CD4-positive, alpha-beta T cell treated with Interleukin-15 for 1 hour (primary cell): ENCODE results near the gene SMOC2.

Source experiments
- DNase-seq: peaks from one replicate; pipeline ENCODE4 v3.0.0-alpha.2; 2020

The SMOC2 gene

DNA sequence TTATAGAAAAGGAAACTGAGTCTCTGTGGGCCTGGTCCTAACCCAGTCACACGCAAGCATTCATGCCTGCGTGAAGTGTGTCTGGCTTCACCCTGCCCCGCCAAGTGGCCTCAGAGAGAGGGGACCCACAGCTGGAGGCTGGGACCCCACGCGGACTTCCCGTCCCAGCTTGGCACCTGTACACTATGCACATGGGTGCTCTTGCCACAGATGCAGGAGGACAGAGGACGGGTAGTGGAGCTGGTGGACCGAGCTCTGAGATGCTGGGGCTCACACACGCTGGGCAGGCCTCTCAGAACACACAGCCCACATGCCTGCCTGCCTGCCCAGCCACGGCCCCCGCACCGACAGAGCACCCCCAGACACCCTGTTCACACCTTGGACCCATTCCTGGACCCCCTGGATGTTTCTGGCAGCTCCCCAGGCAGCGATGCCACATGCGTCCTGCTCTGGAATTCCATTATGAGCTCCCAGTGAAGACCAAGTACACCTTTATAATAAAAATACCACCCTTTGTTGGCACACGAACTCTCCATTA lies 24.9 kb upstream of the SMOC2 start:
- DNase-seq: no peak

DNA sequence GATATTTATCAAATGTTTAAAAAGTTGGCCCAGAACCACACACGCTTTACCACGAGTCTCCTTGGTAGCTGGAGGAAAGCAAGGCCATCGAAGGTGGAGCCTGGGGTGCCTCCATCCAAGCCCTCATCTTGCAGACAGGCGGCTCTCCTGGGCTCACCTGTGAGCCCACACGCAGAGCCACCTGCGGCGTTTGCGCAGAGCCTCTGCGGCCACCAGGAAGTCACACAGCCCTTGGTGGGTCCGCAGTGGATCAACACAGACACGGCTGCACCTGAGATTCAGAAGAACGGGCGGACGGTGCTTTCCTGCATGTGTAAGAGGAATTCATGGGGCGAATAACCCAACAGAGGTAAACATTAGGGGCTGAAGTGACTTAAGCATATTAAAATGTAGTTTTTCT lies 24.5 kb upstream of the SMOC2 start:
- DNase-seq: no peak

DNA sequence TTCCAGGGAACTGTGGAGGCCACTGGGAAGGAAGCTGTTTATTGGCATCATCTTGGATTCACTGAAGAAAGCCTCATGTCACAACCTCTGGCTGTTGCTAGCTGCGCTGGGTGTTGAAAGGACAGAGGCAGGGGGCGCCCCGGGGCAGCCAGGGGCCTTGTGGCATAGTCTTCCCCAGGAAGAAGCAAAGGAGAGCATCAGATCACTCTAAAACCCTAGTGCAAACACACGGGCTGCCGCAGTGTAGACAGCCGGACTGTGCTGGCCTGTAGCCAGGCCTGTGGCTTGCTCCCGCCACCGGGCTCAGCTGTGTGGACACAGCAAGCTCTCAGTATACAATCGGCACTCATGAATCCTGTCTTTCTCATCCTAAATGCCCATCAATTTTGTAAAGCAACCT lies 23.8 kb upstream of the SMOC2 start:
- no peak for DNase-seq

DNA sequence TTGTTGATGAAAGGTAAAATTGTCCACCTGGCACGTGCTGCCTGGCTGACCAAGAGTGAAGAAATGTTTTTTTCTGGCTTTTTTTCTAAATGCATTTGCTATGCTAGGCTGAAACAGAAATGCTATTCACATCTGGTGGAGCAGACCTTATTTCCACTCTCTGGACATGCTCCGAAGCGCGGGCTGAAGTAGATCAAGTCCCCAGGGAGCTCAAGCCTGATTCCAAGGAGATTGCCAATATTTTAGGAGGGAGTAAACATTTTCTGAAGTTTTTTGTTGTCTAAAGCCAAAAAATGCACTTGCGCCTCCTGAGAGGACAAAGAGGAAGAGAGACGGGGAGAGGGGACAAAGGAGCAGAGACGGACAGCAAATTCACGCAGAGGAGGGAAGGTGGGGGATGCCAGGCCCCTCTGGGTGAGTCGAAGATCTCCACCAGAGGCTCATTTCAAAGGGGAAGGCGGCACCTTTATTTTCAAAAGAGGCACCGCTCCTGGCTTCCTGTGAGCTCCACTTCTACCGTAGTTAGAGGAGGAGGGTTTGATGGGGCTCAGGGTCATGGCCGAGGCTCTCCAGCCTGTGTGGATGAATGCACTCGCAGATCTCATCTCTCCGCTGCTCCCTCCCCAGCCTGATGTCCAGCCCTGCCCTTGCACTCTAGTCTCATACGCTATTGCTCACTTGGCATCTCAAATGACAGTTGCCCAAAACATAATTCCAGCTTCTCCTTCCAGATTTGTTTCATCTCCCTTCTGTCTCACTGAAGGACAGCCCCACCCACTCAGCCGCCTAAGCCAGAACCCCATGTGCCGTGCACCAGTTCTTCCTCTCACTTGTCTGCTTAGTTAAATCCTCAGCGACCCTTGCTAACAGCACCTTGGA lies 23.1 kb upstream of the SMOC2 start:
- DNase-seq: no peak

DNA sequence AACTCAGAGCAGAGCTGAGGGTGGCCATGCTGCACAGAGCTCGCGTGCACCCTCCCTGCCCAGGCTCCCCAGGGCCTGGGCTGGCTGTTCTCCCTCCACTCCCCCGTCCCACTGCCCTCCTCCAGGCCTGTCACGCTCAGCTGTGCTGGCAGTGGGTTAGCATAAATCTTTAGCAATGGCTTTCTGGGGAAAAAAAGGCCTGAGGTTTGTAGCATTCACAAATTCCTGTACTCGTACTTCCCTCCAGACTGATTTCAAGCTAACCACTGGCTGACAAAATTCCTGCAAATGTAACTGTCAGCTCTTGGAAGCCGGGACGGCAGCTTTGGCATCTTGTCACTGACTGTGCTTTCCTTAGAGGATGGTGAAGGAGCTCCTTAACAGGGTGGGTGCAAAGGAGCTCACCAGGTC lies 22.3 kb upstream of the SMOC2 start:
- no peak for DNase-seq

DNA sequence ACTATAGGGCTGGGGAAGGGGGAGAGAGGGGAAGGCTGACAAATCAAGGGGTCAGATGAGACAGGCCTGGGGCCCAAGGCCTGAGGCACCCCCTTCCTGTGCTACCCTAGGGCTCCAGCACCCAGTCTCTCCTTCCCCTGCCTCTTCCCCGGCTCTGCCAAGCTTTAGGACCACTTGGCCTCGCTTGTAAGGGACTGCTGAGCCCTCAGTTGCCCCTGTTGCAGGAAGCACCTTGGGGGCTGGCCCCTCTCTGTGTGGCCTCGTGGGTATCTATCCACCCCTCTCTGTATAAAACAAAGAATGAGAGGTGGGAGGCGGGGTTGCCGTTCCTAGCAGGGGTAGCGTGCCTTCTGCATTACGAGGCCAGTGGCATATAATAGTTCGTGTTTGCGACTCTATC lies 21.4 kb upstream of the SMOC2 start:
- no peak for DNase-seq

DNA sequence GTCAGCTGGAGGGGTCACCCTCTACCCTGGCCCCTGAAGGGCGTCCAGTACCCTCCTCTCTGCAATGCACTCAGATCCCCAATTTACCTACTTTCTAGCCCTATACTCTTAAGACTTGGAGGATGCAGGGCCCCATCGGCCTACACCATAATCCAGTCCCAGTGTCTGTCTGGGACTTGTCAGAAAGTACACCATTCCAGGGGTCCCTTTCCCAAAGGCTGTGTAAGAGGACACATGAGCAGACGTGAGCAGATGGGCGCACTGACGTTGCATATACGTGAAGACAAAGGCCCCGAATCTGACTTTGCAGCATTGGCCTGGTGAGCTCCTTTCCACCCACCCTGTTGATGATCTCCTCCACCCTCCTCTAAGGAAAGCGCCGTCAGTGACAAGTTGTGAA lies 20.9 kb upstream of the SMOC2 start:
- DNase-seq: no peak

DNA sequence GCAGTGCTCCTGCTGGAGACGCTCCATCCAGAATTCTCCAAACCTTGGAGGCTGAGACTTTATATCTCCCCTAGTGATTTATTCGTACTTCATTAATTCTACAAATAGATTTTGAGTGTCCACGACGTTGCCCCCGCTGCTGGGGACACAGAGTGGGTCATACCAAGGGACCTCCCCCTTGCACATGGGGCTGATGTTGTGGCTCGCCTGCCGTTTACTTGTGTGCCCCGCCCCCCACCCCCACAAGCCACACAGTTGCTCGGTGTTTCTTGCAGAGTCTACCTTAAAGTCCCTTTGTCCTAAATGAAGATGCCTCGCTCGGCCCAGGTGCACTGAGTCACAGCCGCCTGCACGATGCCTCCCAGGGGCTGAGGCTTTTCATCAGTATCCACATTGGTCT lies 20.3 kb upstream of the SMOC2 start:
- DNase-seq: no peak

DNA sequence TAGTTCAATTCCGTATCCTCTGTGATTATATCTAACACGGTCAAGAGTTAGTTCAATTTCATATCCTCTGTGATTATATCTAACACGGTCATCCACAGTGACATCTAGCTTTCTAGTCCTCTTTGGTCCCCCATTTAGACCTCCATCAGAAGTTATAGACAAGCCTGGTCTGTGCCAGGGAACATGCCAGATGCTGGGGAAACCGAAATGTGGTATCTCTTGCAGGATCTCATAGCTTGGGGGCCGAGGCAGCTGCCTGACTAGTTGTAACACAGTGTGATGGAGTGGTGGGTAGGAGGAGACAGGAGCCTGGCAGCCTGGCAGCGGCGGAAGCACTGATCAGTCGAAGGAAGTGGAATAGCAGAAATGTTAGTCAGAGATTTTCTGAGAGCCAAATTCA lies 13.8 kb upstream of the SMOC2 start:
- DNase-seq: no peak

DNA sequence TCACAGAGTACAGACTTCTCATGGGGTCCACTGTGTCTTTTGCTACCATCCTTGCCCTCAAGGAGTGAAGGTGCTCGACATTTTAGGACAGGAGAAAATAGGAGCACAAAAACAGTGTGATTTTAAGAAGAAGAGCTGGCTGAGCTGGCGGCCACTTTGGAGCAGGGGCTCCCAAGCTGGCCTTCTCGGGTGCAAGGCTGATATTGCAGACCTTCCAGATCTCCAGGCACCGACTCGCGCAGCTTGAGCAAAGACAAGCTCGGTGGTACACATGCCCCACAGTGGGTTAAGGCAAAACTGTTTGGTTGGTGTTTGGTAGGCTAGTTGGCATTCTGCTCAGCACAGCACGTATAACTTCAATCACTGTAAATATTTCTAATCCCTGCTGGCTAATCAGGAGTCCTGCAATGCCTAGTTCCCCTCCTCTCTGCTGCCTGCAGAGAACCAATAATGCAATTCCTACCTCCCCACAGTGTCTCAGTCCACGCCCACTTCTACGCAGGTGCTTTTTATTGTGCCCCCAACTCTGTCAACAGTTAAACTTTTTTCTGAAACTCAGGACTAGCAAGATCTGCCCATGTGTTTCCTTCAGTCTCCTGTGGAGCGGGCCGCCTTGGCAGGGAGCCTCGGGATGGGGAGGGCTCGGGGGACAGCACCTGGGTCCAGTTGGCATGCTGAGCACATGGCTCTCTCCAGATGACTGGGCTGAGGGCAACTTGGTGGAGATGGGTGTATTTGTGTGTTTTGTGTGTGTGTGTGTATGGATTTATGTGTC lies 12.7 kb upstream of the SMOC2 start:
- no peak for DNase-seq

DNA sequence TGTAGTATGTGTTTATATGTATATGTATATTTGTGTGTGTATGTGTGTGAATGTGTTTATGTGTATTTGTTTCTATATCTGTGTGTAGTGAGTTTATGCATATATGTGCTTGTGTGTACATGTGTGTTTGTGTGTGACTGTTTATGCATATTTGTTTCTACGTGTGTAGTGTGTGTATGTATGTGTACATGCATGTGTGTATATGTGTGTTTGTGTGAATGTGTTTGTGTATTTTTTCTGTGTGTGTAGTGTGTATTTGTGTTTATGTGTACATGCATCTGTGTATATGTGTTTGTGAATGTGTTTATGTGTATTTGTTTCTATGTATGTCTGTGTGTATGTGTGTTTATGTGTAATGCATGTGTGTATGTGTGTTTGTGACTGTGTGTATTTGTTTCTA lies 12.1 kb upstream of the SMOC2 start:
- DNase-seq: no peak

DNA sequence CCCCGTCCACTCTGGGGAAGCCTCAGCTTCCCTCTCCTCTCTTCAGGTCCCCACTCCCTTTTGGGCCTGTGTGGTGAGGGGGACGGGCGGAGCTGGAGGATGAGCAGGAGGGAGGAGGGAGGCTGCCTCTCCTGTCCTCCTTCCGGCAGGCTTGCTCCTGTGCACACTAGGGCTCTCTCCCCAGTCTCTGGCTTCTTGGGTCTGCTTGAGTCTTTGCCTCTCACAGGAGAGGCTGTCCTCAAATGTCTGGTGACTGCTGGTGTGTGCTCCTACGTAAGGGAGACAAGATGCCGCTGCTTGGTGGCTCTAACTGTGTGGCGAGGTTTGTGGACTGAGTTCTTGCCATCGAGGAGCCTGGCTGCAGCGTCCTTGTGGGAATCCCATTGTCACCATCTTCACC lies 8.8 kb upstream of the SMOC2 start:
- DNase-seq: no peak

DNA sequence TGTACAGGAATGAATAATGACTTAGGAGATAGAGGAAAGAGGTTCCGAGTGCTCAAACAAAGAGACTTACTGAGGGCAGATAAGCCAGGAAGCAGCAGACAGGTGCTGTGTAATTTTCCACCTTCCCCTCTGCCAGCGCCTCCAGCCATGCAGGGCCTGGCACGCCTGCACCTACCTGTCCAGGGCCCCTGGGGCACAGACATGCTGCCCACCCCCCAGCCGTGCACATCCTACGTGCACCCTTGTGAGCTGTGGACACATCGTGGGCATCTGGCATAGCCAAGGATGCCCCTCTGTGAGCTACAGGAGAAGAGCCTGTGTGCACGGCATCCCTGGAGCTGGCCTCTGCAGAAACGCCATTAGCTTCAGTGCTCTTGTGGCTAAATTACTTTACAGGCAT lies 7.1 kb upstream of the SMOC2 start:
- DNase-seq: no peak

DNA sequence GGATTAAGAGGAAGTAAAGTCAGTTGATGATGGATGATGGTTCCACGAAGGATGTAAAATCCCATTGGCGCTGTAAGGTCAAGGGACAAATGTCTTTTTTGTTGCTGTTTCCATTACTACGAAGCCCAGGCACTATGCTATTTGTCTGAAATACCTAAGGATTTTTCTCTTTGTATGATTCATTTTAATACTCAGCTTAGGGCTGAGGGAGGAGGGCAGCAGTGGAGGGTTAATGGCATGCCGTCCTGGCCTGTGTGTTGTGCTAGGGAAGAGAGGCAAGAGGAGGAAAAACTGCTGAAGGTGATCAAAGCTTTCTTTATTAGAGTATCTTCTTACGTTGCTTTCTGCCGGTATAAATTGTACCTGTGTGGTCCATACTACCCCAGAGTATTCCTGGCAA lies 6.5 kb upstream of the SMOC2 start:
- no peak for DNase-seq

DNA sequence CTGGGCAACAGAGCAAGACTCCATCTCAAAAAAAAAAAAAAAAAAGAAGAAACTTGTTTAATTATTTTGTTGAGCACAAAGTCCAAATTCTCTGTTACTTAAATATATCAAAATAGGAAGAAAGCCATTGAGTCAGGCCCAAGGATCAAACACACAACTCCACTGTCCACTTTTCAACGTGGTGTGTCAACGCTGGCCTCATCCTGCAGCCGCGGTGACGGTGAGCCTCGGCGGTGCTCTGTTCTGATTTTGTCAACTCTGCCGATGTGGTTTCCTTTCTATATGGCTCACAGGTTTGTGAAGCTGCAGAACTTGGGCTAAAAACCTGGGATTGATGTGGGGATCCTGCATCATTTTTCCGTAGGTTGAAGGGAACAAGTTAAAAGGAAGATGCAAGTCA lies 3.2 kb upstream of the SMOC2 start:
- no peak for DNase-seq

DNA sequence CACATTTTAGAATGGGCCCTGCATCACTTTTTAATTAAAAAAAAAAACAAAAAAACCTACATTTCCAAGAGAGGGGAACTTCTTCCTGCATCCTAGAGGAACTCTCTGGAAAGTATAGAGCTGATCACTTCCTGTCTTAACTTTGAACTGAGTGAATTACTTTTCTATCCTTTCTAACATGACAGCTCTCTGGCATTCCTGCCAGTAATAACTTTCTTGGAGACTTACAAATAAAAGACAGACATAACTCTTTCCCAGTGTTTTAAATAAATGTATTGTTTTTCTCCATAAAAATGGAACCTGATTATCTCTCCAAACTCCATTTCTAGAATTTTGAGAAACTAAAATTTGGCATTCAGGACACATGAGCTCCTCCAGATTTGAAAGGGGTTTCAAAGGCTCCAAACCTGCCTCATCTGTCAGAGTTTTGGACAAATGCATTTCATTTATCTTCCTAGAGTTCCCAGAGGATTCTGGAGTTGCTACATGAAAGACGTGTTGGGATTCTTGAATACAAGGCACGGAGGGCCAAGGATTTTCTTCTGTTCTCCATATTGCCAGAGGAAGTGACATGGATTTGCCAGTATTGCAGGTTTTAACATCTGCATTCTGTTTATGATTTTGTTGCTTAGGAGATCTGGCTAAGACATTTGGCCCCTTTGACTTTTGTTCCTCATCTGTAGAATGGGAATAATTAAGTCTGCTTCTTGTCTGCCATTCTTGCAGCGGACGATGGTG lies 2.0 kb upstream of the SMOC2 start:
- DNase-seq: no peak

DNA sequence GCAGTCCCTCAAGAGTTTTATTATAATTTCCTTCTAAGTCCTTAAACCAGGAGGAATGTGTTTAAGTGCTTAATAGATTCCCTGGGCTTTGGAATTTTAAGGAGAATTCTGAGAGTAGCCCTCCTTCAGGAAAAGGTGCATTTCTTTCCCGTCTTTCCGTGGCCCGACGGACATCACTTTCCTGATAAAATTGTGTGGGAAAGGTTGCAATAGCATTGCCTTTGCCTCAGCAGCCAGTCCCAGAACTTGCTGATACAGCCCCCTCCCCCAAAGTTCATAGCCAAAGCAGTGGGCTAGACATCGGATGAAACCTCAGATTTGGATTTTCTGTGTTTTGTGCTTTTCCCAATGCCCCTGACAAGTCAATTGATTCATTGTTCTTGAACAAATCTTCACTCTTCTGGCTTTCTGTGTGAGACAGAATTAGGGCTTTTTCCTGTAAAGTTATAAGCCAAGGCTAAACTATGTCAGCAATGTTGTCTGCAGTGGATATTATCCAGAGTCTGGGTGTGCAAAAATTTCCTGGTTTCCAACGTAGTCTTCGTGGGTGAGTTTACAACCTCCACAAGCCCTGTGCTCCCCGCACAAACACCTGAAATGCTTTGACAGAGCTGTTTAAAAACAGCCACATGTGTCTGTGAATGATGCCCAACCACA lies 1.1 kb upstream of the SMOC2 start:
- DNase-seq: no peak

DNA sequence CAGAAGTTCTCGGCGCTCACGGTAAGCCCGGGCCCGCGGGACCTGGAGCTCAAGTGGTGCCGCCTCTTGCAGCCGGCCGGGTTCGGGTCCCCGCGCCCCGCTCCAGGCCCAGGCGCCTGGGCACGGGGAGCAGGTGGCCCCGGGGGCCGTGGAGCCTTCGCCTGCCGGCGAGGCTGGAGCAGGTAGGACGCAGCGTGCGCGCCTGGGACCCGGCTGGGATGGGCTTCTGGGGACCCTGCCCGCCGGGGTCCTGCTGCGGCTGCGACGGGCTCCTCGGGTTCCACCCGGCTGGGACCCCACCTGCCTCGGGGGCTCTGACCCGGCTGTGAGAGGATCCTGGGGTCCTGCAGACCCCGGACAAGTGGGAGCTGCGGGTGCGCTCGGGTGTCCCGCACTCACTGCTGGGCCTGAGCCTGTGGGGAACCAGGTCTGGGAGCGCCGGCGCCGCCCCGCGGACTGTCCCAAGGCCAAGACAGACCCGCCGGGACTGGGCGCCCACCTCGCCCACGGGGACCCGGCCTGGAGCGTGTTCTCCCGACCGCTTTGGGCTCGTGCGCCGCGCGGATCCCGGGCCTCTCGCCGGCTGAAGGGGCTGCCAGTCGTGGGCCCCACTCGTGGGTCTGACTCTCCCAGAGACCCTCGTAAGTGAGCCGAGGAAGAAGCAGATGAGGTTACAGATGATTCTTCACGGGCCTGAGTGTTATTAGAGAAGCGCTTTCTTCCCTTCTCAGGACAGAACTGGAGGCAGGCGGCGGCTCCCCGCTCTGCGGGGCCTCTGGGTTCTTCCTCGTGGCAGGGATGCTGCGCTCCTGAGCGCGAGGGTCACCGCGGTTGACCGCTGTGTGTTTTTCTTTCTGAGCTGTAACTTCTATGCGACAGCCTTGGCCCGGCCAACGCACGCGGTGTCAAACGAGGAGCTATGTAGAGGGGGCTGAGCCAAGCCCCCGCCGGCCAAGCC lies 729 bp downstream of the SMOC2 start:
- DNase-seq: no peak

DNA sequence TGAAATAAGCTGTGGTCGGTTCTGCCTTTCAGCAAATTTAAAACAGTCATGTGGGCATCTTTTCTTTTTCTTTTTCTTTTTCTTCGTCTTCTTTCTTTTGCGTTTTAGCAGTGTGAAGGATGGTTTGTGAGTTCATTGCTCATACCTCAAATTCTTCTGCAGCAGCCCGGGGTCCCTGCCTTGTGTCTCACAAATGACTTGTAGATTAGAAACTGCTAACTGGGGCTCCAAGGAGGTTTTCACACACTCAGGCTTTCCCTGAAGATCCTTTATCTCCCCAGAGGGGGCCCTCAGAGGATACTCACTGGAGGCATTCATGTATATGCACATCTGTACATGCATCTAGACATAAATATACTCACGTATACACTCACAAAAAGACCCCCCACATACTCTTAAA lies 1.7 kb downstream of the SMOC2 start:
- DNase-seq: no peak

DNA sequence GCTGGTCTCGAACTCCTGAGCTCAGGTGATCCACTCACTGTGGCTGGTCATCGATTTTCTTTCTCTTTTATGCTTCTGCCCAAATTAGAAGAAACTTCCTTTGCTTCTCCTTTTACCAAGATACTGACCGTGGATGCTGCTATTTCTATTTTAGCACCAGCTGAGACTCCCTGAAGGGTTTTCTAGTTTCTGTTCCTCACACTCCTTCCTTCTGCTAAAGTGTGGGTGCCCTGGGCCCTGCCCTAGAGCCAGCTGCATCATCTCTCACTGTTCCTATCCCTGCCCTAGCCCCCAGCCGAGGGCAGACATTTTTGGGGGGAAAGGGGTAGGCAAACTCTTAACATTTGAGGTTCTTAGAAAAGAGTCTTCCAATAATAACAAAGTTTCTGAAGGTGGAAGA lies 6.3 kb downstream of the SMOC2 start:
- DNase-seq: no peak

DNA sequence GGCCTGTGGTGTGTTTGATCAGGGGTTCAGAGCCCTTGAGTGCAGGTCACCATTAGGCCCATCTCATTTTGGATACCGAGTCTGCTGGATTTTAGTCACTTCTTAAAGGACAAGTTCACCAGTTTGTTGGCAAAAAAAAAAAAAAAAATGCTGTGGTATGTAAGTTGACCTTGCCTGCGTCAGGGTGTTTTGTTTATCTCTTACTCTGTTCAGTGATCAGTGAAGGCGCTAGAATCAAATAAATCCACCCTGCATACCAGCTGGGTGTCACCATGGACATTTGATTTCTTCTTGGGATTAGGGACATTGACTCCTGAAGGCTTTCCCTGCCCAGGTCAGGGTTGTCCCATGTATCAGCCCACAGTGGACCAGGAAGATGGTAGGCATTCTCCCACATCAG lies 6.7 kb downstream of the SMOC2 start:
- DNase-seq: no peak
